ENCODE results near the gene POU2F3. TPM values are rescaled to one million over a fixed set of nuclear protein-coding genes. Genes with fewer than 3 reads are reported as not detected.

POU2F3 gene
- total and polyA plus RNA-seq, 2 experiments from 2014 or later: not detected

DNA sequence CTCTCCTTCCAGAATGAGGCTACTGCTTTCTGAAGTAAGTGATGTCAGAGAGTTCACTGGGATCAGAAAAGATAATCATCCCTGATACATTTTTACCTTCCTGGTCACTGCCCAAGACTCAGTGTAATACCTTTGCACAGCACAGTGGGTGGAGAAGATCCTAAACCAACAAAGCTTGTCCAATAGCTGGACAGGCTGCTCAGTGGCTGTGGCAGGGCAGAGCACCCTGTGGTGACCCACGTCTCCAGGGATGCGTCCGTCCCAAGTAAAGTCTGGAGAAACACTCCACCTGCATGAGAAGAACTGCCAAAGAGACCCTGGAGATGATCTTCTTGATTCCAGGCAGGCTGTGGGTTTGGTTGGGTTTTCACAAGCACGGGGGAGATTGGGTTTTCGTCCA is 54.2 kb downstream of the POU2F3 start:
- Histone ChIP-seq H3K9me3 (ENCODE audit: low read depth) (no peaks in the 10 kb centered on the region), H3K4me1 (ENCODE audit: insufficient read depth) (peaks cover 5% of the 10 kb centered on the region), H3K36me3 (replicated peaks; ENCODE audit: insufficient read depth, low read depth) (no peaks in the 10 kb centered on the region), H3K4me2 (no peak overlapping the region), H3K4me3 (no peak overlapping the region), H2AFZ (no peak overlapping the region), H3K27ac (no peak overlapping the region), H3K27me3 (peaks cover 5% of the 10 kb centered on the region), H3K79me2 (no peaks in the 10 kb centered on the region), H4K20me1 (ENCODE audit: insufficient read depth, poor library complexity, severe bottlenecking) (no peaks in the 10 kb centered on the region), H3K9me2 (replicated peaks; ENCODE audit: insufficient read depth) (no peaks in the 10 kb centered on the region)
- WGBS (ENCODE audit: low lambda C conversion rate, missing lambda C conversion rate): 88% methylated on average over 5 of the region's 5 CpGs
- DNase-seq (ENCODE audit: low spot score): no peak
- TF ChIP-seq, protein P1, sequence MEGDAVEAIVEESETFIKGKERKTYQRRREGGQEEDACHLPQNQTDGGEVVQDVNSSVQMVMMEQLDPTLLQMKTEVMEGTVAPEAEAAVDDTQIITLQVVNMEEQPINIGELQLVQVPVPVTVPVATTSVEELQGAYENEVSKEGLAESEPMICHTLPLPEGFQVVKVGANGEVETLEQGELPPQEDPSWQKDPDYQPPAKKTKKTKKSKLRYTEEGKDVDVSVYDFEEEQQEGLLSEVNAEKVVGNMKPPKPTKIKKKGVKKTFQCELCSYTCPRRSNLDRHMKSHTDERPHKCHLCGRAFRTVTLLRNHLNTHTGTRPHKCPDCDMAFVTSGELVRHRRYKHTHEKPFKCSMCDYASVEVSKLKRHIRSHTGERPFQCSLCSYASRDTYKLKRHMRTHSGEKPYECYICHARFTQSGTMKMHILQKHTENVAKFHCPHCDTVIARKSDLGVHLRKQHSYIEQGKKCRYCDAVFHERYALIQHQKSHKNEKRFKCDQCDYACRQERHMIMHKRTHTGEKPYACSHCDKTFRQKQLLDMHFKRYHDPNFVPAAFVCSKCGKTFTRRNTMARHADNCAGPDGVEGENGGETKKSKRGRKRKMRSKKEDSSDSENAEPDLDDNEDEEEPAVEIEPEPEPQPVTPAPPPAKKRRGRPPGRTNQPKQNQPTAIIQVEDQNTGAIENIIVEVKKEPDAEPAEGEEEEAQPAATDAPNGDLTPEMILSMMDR (IDR thresholded peaks at IDR 0.05; ENCODE audit: poor library complexity): no peak
- TF ChIP-seq EZH2phosphoT487 (IDR thresholded peaks at IDR 0.05; ENCODE audit: low read depth, severe bottlenecking, unreplicated experiment): no peak
- no peak for TF ChIP-seq EZH2 (IDR thresholded peaks at IDR 0.05; ENCODE audit: borderline replicate concordance)

- no peak overlapping the region for H3K4me2 ChIP-seq
- H3K79me2 ChIP-seq: no peaks in the 10 kb centered on the region
- TF ChIP-seq EZH2phosphoT487 (IDR thresholded peaks at IDR 0.05; ENCODE audit: low read depth, severe bottlenecking, unreplicated experiment) (no peak), EZH2 (IDR thresholded peaks at IDR 0.05; ENCODE audit: borderline replicate concordance) (no peak)
- TF ChIP-seq, protein P1 (IDR thresholded peaks at IDR 0.05; ENCODE audit: poor library complexity): no peak
- H3K27me3 ChIP-seq: peaks cover 4% of the 10 kb centered on the region
- no peaks in the 10 kb centered on the region for H3K36me3 ChIP-seq (replicated peaks; ENCODE audit: insufficient read depth, low read depth)
- H3K4me1 ChIP-seq (ENCODE audit: insufficient read depth): peaks cover 8% of the 10 kb centered on the region
- WGBS (ENCODE audit: low lambda C conversion rate, missing lambda C conversion rate): 71% methylated on average over 4 of the region's 4 CpGs
- H3K9me2 ChIP-seq (replicated peaks; ENCODE audit: insufficient read depth): no peaks in the 10 kb centered on the region
- no peak overlapping the region for H2AFZ ChIP-seq
- H3K9me3 ChIP-seq (ENCODE audit: low read depth): no peaks in the 10 kb centered on the region
- no peak overlapping the region for H3K27ac ChIP-seq
- no peak overlapping the region for H3K4me3 ChIP-seq
- no peak for DNase-seq (ENCODE audit: low spot score)
- no peaks in the 10 kb centered on the region for H4K20me1 ChIP-seq (ENCODE audit: insufficient read depth, poor library complexity, severe bottlenecking)
These were observed 55.2 kb downstream of the POU2F3 start for GRCh38 chr11:120295099-120295498.

DNA sequence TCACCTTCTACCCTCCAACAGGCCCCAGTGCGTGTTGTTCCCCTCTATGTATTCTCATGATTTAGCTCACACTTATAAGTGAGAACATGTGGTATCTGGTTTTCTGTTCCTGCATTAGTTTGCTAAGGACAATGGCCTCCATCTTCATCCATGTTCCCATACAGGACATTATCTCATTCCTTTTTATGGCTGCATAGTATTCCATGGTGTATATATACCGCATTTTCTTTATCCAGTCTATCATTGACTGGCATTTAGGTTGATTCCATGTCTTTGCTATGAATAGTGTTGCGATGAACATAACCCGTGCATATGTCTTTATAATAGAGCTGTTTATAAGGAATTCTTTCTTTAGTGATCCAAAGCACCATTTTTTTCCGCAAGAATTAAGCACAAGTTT is 56.6 kb downstream of the POU2F3 start:
- TF ChIP-seq, protein P1 (IDR thresholded peaks at IDR 0.05; ENCODE audit: poor library complexity): no peak
- TF ChIP-seq EZH2 (IDR thresholded peaks at IDR 0.05; ENCODE audit: borderline replicate concordance) (no peak), EZH2phosphoT487 (IDR thresholded peaks at IDR 0.05; ENCODE audit: low read depth, severe bottlenecking, unreplicated experiment) (no peak)
- Histone ChIP-seq H3K4me2 (no peak overlapping the region), H3K27me3 (peaks cover 4% of the 10 kb centered on the region), H4K20me1 (ENCODE audit: insufficient read depth, poor library complexity, severe bottlenecking) (no peaks in the 10 kb centered on the region), H2AFZ (no peak overlapping the region), H3K9me2 (replicated peaks; ENCODE audit: insufficient read depth) (no peaks in the 10 kb centered on the region), H3K4me3 (no peak overlapping the region), H3K4me1 (ENCODE audit: insufficient read depth) (peaks cover 4% of the 10 kb centered on the region), H3K79me2 (no peaks in the 10 kb centered on the region), H3K9me3 (ENCODE audit: low read depth) (no peaks in the 10 kb centered on the region), H3K27ac (no peak overlapping the region), H3K36me3 (replicated peaks; ENCODE audit: insufficient read depth, low read depth) (no peaks in the 10 kb centered on the region)
- no peak for DNase-seq (ENCODE audit: low spot score)
- over 99% methylated on average over 5 of the region's 5 CpGs for WGBS (ENCODE audit: low lambda C conversion rate, missing lambda C conversion rate)

- Histone ChIP-seq H3K4me1 (ENCODE audit: insufficient read depth) (peaks cover 3% of the 10 kb centered on the region), H3K9me3 (ENCODE audit: low read depth) (no peaks in the 10 kb centered on the region), H3K27ac (no peak overlapping the region), H3K36me3 (replicated peaks; ENCODE audit: insufficient read depth, low read depth) (no peaks in the 10 kb centered on the region), H3K27me3 (peaks cover 4% of the 10 kb centered on the region), H3K9me2 (replicated peaks; ENCODE audit: insufficient read depth) (no peaks in the 10 kb centered on the region), H2AFZ (no peak overlapping the region), H4K20me1 (ENCODE audit: insufficient read depth, poor library complexity, severe bottlenecking) (no peaks in the 10 kb centered on the region), H3K4me3 (no peak overlapping the region), H3K79me2 (no peaks in the 10 kb centered on the region), H3K4me2 (no peak overlapping the region)
- TF ChIP-seq EZH2 (IDR thresholded peaks at IDR 0.05; ENCODE audit: borderline replicate concordance): no peak
- WGBS (ENCODE audit: low lambda C conversion rate, missing lambda C conversion rate): 90% methylated on average over 5 of the region's 5 CpGs
- no peak for DNase-seq (ENCODE audit: low spot score)
These were observed 58.5 kb downstream of the POU2F3 start for GRCh38 chr11:120298461-120298860.
